Panc1 (cell line): ENCODE measurements around the gene RBBP5.

ENCODE experiments used
- POLR2AphosphoS5 ChIP-seq: IDR thresholded peaks from 2 replicates; pipeline ENCODE4 v1.6.1; 2012; ENCODE audit warnings: mild to moderate bottlenecking, low read depth, low read length, moderate library complexity
- TF ChIP-seq, protein P1 (sequence below): fragments of 450-650 bp; IDR thresholded peaks from 2 replicates; pipeline ENCODE4 v1.5.1; 2017; ENCODE audit warnings: mild to moderate bottlenecking
- TF ChIP-seq, protein P2 (sequence below), 2 experiments: IDR thresholded peaks; 2 replicates each; pipeline ENCODE4 v1.6.1; 2011 to 2012; ENCODE audit warnings: low read depth in 2 of 2, control low read depth in 1 of 2, low read length in 1 of 2, mild to moderate bottlenecking in 1 of 2, moderate library complexity in 1 of 2; ENCODE audit not compliant: insufficient read depth in 1 of 2

DNA sequence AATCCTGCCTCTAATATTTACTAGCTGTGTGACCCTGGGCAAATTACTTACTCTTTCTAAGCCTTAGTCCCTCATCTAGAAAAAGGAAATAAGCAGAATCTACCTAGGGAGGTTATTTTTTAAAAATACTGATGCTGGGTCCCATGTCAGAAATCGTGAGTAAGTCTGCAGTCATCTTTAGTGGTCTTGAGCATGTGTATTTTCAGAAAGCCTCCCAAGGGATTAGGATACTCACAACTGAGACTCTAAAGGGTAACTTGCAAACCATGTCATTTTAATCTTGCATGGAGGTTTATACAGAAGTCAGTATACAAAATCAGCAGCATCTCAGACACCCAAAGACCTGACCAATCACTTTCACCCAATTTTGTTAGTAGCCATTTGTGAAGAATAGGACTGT lies 46.5 kb upstream of the RBBP5 start:
- no peak for TF ChIP-seq POLR2AphosphoS5
- TF ChIP-seq, protein P1, sequence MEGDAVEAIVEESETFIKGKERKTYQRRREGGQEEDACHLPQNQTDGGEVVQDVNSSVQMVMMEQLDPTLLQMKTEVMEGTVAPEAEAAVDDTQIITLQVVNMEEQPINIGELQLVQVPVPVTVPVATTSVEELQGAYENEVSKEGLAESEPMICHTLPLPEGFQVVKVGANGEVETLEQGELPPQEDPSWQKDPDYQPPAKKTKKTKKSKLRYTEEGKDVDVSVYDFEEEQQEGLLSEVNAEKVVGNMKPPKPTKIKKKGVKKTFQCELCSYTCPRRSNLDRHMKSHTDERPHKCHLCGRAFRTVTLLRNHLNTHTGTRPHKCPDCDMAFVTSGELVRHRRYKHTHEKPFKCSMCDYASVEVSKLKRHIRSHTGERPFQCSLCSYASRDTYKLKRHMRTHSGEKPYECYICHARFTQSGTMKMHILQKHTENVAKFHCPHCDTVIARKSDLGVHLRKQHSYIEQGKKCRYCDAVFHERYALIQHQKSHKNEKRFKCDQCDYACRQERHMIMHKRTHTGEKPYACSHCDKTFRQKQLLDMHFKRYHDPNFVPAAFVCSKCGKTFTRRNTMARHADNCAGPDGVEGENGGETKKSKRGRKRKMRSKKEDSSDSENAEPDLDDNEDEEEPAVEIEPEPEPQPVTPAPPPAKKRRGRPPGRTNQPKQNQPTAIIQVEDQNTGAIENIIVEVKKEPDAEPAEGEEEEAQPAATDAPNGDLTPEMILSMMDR: no peak
- TF ChIP-seq, protein P2, sequence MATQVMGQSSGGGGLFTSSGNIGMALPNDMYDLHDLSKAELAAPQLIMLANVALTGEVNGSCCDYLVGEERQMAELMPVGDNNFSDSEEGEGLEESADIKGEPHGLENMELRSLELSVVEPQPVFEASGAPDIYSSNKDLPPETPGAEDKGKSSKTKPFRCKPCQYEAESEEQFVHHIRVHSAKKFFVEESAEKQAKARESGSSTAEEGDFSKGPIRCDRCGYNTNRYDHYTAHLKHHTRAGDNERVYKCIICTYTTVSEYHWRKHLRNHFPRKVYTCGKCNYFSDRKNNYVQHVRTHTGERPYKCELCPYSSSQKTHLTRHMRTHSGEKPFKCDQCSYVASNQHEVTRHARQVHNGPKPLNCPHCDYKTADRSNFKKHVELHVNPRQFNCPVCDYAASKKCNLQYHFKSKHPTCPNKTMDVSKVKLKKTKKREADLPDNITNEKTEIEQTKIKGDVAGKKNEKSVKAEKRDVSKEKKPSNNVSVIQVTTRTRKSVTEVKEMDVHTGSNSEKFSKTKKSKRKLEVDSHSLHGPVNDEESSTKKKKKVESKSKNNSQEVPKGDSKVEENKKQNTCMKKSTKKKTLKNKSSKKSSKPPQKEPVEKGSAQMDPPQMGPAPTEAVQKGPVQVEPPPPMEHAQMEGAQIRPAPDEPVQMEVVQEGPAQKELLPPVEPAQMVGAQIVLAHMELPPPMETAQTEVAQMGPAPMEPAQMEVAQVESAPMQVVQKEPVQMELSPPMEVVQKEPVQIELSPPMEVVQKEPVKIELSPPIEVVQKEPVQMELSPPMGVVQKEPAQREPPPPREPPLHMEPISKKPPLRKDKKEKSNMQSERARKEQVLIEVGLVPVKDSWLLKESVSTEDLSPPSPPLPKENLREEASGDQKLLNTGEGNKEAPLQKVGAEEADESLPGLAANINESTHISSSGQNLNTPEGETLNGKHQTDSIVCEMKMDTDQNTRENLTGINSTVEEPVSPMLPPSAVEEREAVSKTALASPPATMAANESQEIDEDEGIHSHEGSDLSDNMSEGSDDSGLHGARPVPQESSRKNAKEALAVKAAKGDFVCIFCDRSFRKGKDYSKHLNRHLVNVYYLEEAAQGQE (IDR thresholded peaks at IDR 0.05; ENCODE audit: insufficient read depth in 1 of 2, low read depth in 2 of 2, low read length in 1 of 2): no peak
